Vagina (tissue), 2 donors: ENCODE measurements around the gene SMYD5. TPM values are rescaled to one million over a fixed set of nuclear protein-coding genes. Genes with fewer than 3 reads are reported as not detected.

ENCODE experiments used
- DNase-seq, 2 donors: peaks; one replicate each; pipeline ENCODE4 v3.0.0-alpha.2; 2017; ENCODE audit errors: extremely low spot score in 2 of 2
- H3K27ac ChIP-seq: fragments of 200-600 bp; sonication (generic); one replicate; pipeline ENCODE4 v1.5.1; 2019
- H3K27me3 ChIP-seq: fragments of 200-600 bp; sonication (generic); one replicate; pipeline ENCODE4 v1.5.1; 2019
- H3K36me3 ChIP-seq, 2 donors: fragments of 200-600 bp; sonication (generic); one replicate each; pipeline ENCODE4 v1.5.1; 2017 to 2019
- H3K4me1 ChIP-seq: fragments of 200-600 bp; sonication (generic); one replicate; pipeline ENCODE4 v1.5.1; 2019
- H3K4me3 ChIP-seq, 2 donors: fragments of 200-600 bp; sonication (generic); 1 replicate in 1 of 2; 2 replicates in 1 of 2; pipeline ENCODE4 v1.5.1; 2016 to 2019
- H3K9me3 ChIP-seq: fragments of 200-600 bp; sonication (generic); one replicate; pipeline ENCODE4 v1.5.1; 2019
- POLR2A ChIP-seq, 2 donors: fragments of 450-650 bp; IDR thresholded peaks; one replicate each; pipeline ENCODE4 v1.6.1; 2017; ENCODE audit warnings: antibody characterized with exemption in 2 of 2, mild to moderate bottlenecking in 2 of 2, moderate library complexity in 2 of 2
- POLR2AphosphoS5 ChIP-seq, 2 donors: sonication (generic); formaldehyde crosslinking; IDR thresholded peaks; one replicate each; pipeline ENCODE4 v1.9.0; 2017; ENCODE audit warnings: antibody characterized with exemption in 2 of 2, mild to moderate bottlenecking in 2 of 2, low read depth in 1 of 2; ENCODE audit not compliant: insufficient read depth in 1 of 2
- intact Hi-C: fragments of 100-400 bp; cut with DNase I; formaldehyde crosslinking; loops from one replicate; pipeline ENCODE4 v1.15.1; 2023
- total RNA-seq: library from RNA; depleted of rRNA; stranded (reverse); fragments of >200 nt; gene quantifications from one replicate; pipeline ENCODE4 v1.2.3, GENCODE V29; 2016
- TF ChIP-seq, protein P1 (sequence below), 3 experiments: fragments of 450-650 bp in 2 of 3; fragments of 200-600 bp in 1 of 3; sonication (generic) in 1 of 3; IDR thresholded peaks; one replicate each; pipeline ENCODE4 v1.5.1; 2017 to 2019; ENCODE audit warnings: antibody characterized with exemption in 3 of 3, mild to moderate bottlenecking in 2 of 3, moderate library complexity in 2 of 3

Gene SMYD5
- total RNA-seq, 1 donor from 2014 or later, result 16.0 TPM

DNA sequence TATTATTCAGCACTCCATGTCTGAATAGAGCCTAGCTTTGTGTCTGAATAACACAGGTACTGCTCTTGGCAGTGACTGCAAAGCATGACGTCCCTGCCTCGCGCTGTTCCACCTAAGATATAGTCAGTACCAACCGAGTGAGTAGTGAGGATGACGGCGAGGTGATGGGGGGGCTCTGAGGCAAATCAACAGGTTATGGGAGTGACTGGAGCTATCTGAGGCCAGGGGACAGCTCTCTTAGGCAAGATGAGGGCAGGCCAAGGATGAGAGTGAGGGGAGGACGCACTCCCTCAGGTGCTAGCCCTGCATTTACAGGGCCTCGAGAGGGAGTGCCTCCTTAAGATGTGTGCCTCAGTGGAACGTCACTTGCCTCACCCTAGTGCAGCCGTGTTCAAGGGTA lies 39.8 kb upstream of the SMYD5 start:
- H3K27me3 ChIP-seq, result no peaks in the 10 kb centered on the region
- H3K4me3 ChIP-seq, result no peak overlapping the region
- intact Hi-C loops, result no loop called here
- H3K27ac ChIP-seq, result no peak overlapping the region
- peaks cover 25% of the 10 kb centered on the region for H3K4me1 ChIP-seq
- no peaks in the 10 kb centered on the region for H3K9me3 ChIP-seq
- no peaks in the 10 kb centered on the region for H3K36me3 ChIP-seq
- DNase-seq, result no peak
- no peak for TF ChIP-seq POLR2A (IDR thresholded peaks at IDR 0.05)

DNA sequence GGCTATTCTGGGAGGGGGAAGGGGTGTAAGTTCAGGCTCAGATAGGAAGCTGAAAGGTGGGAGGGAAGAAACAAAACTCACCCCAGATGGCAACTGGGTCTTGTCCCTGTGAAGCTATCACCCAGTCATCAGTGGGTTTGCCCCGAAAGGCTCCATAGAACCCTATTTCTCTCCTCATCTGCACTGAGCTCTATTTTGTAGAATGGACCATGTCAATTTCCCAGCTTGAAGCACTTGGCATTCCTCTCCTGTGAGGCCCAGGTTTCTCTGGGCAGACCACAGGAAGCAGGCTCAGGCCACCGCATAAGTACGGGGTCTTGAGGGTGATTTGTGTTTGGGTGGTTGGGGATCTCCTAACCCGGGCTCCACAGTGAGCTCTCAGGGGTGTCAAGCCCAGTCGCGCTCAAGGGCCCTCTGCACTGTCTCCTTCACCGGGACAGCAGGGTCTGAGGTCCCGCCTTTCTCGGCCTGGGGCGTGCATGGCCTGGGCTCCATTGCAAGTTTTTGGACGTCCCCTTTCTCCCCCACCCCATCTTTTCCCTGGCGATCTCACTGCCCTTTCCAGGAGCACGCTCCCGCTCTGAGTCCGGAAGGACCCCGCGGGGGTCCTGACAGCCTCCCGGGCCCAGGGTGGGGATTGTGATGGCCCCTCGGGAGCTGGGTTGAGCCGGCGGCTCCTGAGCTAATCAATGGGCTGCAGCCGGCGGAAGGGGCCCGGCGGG lies 38.9 kb upstream of the SMYD5 start:
- Histone ChIP-seq H3K4me3 (peak overlapping the region; percentile 58 to 59), H3K4me1 (peaks cover 25% of the 10 kb centered on the region), H3K27ac (no peak overlapping the region), H3K9me3 (no peaks in the 10 kb centered on the region), H3K36me3 (no peaks in the 10 kb centered on the region), H3K27me3 (no peaks in the 10 kb centered on the region)
- DNase-seq, result no peak
- TF ChIP-seq POLR2A (IDR thresholded peaks at IDR 0.05) (no peak), POLR2AphosphoS5 (IDR thresholded peaks at IDR 0.05; ENCODE audit: insufficient read depth in 1 of 2, low read depth in 1 of 2) (no peak)
- intact Hi-C loops, result no loop called here

DNA sequence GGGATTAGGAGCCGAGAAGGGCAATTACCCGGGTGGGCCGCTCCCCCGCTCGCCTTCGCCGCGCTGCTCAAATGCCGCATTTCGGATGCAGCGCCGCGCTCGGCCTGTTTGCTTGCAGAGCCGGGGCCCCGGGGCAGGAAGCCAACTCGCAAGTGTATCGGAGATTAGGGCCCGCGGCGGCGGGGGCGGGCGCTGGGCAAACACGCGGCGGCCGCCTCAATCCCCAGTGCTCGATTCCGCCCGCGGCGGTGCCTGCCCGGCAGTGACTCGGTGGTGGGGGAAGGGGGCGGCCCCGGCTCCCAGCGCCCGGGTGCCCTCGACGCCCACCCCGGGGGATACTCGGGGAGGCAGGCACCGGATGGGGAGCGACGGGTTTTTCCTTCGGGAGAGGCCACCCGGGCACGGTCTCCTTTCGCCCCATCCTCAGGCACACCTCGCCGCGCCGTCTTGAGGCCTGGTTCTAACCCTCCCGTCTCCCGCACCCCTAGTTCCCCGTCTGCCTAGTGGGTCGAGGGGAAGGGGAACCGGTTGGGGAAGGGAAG lies 38.3 kb upstream of the SMYD5 start:
- no peak for TF ChIP-seq POLR2AphosphoS5 (IDR thresholded peaks at IDR 0.05; ENCODE audit: insufficient read depth in 1 of 2, low read depth in 1 of 2)
- no peak for TF ChIP-seq POLR2A (IDR thresholded peaks at IDR 0.05)
- TF ChIP-seq, protein P1, sequence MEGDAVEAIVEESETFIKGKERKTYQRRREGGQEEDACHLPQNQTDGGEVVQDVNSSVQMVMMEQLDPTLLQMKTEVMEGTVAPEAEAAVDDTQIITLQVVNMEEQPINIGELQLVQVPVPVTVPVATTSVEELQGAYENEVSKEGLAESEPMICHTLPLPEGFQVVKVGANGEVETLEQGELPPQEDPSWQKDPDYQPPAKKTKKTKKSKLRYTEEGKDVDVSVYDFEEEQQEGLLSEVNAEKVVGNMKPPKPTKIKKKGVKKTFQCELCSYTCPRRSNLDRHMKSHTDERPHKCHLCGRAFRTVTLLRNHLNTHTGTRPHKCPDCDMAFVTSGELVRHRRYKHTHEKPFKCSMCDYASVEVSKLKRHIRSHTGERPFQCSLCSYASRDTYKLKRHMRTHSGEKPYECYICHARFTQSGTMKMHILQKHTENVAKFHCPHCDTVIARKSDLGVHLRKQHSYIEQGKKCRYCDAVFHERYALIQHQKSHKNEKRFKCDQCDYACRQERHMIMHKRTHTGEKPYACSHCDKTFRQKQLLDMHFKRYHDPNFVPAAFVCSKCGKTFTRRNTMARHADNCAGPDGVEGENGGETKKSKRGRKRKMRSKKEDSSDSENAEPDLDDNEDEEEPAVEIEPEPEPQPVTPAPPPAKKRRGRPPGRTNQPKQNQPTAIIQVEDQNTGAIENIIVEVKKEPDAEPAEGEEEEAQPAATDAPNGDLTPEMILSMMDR (IDR thresholded peaks at IDR 0.05), result no peak
- H3K9me3 ChIP-seq, result no peaks in the 10 kb centered on the region
- H3K36me3 ChIP-seq, result no peaks in the 10 kb centered on the region
- H3K27ac ChIP-seq, result no peak overlapping the region
- peaks cover 25% of the 10 kb centered on the region for H3K4me1 ChIP-seq
- no peaks in the 10 kb centered on the region for H3K27me3 ChIP-seq
- intact Hi-C loops, result no loop called here
- no peak for DNase-seq
- H3K4me3 ChIP-seq, result peak overlapping the region; percentile 58 to 59

DNA sequence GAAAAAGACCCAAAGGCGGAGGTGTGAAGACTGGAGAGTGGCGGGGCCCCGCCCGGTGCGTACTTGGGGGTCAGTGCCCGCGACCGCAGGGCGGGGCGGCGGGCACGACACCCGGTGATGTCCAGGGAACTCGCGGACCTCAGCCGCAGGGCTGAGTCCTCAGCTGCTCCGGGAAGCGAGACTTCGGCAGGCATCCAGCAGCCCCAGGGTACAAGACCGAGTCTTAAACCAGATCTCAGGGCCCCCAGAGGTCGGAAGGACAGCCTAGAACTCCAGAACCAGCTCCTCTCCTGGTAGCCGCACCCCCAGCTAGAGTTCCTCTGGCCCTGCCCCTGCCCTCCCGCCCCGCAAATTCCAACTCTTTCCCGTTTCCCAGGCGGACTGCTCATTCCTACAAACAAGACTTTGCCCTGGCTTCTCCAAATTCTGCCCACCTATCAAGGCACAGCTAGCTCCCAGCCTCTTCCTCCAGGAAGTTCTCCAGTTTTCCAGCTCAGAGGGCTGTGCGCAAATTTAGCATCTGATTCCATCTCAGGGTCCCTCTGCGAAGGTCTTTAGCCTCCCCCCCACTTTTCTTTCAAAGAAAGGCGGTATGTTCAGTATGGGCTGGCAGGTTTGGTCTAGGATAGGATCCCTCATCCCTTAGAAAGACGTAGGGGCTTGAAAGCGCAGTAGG lies 37.7 kb upstream of the SMYD5 start:
- Histone ChIP-seq H3K27me3 (no peaks in the 10 kb centered on the region), H3K4me1 (peaks cover 25% of the 10 kb centered on the region), H3K9me3 (no peaks in the 10 kb centered on the region), H3K36me3 (no peaks in the 10 kb centered on the region), H3K4me3 (peak overlapping the region; percentile 58 to 59), H3K27ac (peak overlapping the region; percentile 80)
- DNase-seq, result no peak
- intact Hi-C loops, result no loop called here
- no peak for TF ChIP-seq POLR2A (IDR thresholded peaks at IDR 0.05)
- TF ChIP-seq, protein P1 (IDR thresholded peaks at IDR 0.05), result no peak
- TF ChIP-seq POLR2AphosphoS5 (IDR thresholded peaks at IDR 0.05; ENCODE audit: insufficient read depth in 1 of 2, low read depth in 1 of 2), result no peak

DNA sequence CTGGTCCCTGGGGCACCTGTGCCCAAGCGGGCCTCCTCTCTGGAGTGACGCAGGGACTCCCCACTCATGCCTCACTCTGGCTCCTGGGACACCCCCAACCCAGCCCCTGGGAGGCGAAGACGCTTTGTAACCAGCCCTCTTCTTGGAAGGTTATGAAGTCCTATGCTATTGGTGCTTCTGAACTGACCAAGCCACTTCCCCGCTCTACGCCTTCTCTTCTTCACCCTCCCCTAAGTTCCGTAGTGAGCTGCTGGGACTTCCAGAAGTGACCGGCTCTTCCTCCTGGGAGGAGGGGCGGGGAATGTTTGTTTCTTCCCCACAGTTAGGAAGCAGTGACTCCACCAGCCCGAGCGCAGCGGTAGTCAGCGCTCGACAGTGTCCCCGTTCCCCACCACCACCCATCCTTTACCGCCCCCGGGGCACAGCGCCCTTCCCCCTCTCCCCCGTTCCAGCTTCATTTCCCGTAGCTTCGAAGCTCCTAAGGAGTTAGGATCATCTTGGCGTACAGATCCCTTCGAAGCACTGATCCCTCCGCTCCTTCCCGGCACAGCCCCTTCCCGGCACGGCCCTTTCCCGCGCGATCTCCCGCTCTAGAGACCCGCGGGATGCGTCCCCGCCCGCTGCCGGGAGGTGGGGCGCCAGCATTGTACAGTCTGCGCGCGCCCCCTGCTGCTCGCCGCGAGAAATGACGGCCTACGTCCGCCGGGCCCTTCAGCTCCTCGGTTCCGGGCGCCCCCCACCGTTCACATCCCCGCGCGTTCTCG lies 37.0 kb upstream of the SMYD5 start:
- Histone ChIP-seq H3K9me3 (no peaks in the 10 kb centered on the region), H3K4me1 (peaks cover 25% of the 10 kb centered on the region), H3K27ac (peak overlapping the region; percentile 80), H3K4me3 (peak overlapping the region; percentile 58 to 59), H3K27me3 (no peaks in the 10 kb centered on the region), H3K36me3 (no peaks in the 10 kb centered on the region)
- no peak for DNase-seq
- intact Hi-C loops, result no loop called here
- TF ChIP-seq POLR2A (IDR thresholded peaks at IDR 0.05) (no peak), POLR2AphosphoS5 (IDR thresholded peaks at IDR 0.05; ENCODE audit: insufficient read depth in 1 of 2, low read depth in 1 of 2) (peak; percentile 24 to 71)
- TF ChIP-seq, protein P1 (IDR thresholded peaks at IDR 0.05), result peak; percentile 84 to 100 (median 96)
